GM18951 (cell line): ENCODE results near the gene FKBP4.

Source experiments
- POLR2A ChIP-seq: IDR thresholded peaks from 4 replicates; pipeline ENCODE4 v1.6.1; 2011; ENCODE audit warnings: mild to moderate bottlenecking; ENCODE audit not compliant: insufficient read length, insufficient read depth; ENCODE audit errors: extremely low read depth
- in situ Hi-C: fragments of 300-500 bp; cut with MboI; formaldehyde crosslinking; loops from one replicate; pipeline ENCODE4 v1.12.0; 2022; ENCODE audit warnings: low sequenced_read_pairs, mixed read lengths, inconsistent platforms; ENCODE audit not compliant: unreplicated experiment

Gene FKBP4

DNA sequence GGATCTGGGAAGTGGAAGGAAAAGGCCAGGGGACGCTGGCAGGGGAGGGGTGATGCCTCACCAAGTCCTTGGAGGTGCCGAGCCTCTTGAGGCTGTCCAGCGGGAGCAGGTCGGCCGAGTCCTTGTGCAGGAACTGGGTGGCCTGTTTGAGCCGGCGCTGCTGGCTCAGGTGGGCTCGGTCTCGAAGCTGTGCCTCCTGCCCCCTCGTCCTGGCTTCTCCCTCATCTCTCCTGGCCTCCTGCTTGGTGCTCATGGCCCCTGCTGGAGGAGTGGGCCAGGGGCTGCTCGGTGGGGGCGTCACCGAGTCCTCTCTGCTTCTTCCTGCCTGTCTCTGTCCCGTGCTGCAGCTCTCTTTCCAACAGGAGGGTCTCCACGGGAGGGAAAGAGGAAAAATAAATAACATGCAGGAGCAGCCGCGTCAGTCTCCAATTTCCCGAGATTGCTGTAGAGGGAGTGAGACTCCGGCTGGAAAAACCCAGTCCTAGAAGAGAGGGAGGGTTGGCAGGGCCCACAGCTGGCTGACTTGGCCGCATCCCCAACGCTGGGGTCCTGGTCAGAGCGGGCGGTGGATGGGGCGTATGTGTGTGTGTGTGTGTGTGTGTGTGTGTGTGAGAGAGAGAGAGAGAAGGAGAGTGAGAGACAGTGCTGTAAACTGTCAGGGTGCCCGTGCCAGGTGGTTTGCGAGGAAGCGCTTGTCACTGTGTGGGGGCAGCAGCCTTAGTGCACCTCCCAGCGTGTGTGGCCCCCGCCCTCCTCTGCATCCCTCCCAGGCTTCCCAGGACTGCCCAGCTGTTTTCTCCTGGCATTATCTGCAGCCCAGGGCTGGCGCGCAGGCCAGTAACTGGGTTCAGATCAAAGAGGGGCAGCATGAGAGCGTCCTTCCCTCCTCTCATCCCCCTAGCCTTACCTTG, 40.1 kb downstream of the FKBP4 start, which contains the start of gene NRIP2:
TSS of gene NRIP2 (minus strand) at position 455 of the 911 bp plus-strand sequence. CDS start at position 403, 52 bp downstream.
- in situ Hi-C loops: no loop called here
- no peak for TF ChIP-seq POLR2A

DNA sequence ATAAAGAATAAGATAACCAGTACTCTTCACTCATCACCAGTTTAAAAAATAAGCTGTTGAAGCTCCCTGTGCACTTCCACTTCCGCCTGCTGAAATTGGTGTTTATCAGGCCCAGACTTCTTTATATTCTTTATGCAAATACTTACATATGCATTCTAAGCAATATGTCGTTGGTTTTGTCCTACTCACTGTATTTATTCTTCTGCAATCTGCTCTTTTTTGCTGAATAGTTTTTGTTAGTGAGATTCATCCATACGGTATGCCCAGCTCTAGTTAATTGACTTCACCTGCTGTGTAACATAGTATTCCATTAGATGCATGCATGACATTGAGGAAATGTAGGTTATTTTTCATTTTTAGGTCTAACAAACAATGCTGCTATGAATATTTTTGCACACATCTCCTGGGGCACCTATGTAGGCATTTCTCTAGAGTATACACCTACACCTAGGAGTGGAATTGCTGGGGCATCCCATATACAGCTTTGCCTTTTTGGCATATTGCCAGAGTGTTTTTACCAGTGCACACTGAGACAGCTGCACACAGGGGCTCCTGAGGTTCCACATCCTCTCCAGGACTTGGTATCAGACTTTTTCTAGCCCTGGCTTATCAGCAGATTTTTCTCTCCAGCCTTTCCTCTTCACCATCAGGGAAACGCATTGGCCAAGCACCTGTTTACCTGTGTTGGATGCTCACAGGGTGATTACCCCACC, 41.1 kb downstream of the FKBP4 start:
- in situ Hi-C loops: no loop called here
- no peak for TF ChIP-seq POLR2A

DNA sequence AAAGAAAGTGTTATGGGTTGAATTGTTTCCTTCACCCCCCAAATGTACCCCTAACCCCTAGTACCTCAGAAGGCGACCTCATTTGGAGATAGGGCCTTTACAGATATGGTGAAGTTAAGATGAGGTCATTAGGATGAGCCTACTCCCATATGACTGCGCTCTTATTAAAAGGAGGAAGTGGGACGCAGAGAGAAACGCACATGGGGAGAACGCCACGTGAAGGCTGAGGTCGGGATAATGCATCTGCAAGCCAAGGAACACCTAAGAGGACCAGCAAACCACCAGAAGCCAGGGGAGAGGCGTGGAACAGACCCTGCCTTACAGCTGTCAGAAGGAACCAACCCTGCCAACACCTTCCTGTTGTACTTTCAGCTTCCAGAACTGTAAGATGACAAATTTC, 41.8 kb downstream of the FKBP4 start:
- in situ Hi-C loops: no loop called here
- TF ChIP-seq POLR2A: no peak

DNA sequence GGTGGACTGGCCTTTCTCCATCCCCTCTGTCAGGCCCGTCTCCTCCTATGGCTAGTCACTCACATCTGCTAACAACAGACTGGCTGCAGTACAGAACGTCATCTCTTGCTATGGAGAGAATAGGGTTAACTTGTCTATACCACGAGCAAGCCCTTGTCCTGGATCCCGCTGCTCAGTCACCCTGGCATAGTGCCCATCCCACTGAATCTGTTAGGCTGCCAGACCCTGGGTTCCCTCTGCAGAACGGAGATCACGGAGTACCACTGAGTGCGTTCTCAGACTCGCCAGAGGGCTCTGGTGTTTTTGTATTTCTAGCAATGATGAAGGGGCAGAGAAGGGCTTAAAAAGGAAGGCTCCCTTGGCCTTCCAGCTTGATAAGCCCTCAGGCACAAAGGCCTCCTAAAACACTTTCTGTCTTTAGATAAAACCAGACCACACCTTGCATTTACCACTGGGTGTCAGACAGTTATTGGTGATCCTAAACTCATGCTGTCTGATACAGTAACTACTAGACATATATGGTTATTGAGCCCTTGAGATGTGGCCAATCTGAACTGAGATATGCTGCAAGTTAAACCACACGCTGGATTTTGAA, 46.4 kb downstream of the FKBP4 start:
- in situ Hi-C loops: no loop called here
- TF ChIP-seq POLR2A: no peak

DNA sequence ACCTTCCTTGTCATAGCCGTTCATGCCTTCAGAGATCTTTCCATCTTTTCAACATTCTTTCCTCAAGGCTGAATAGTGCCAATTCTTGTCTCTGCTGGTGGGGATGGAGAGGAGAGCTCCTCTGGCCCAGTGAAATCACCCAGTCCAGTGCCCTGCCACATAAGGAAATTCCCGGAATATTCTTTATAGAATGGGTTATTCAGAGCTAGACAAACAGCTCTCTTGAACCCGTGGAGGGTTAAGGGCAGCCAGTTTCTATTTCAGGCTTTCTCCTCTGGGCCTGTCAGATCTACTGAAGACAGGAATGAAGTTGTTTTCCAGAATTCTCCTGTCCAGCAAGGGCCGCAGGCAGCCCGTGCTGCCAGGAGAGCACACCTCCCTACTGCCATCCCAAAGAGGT, 48.2 kb downstream of the FKBP4 start:
- in situ Hi-C loops: no loop called here

DNA sequence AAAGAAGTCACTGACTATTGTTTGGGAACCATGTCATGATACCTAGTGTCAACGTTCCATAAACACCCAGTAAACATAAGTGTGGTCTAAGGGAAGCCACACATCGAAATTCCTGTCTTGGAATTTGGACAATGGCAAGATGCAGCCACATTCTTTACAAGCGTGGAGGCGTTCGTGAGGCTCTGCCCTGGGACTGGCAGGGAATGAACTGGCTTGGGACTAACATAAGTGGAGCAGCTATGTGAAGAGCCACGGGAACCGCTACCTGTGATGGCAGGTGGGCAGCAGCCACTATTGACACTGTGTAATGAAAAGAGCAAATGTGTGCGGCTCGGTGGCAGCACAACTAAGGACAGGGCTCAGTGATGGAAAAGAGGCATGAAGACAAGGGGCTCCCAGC, 50.0 kb downstream of the FKBP4 start:
- TF ChIP-seq POLR2A: no peak
- in situ Hi-C loops: no loop called here

More for the DNA sequence above, 48.2 kb downstream of the FKBP4 start:
- no peak for TF ChIP-seq POLR2A

DNA sequence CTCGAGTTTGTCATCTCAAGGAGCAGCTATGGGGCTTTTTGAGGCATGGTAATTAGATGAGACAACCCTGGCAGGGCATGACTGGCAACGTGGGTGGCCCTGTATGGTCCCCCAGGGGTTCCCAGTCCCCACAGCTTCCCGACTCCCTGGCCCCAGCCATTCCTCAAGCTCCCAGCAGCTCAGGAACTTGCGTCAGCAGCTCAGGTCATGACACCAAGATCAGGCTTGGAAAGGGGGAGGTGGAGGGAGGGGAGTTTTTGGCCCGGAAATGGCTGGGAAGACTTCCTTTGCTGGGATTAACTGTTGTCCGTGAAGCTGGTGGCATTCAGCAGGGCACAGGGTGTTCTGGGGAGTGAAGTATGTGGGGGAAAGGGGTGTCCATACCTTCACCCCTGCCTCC, 50.5 kb downstream of the FKBP4 start:
- no peak for TF ChIP-seq POLR2A
- in situ Hi-C loops: no loop called here

DNA sequence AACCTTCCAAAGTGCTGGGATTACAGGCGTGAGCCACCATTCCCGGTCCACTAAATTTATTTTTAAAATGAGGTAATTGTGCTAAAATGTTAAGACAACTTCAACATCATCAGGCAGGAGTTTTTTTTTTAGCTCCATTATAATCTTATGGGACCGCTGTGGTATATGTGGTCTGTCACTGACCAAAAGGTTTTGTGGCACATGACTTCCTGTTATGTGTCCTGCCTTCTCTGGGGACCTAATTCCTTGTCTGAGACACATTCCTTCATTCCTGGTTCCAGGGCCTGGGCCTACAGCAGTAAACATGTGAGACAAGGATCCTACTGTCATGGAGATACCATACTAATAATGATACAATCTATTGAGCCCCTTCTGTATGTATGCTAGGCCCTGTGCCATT, 57.2 kb downstream of the FKBP4 start:
- in situ Hi-C loops: loop anchor here (25.0 kb wide), 1 partner anchor 185 kb away; no protein-coding TSS in a partner anchor
- TF ChIP-seq POLR2A: no peak

DNA sequence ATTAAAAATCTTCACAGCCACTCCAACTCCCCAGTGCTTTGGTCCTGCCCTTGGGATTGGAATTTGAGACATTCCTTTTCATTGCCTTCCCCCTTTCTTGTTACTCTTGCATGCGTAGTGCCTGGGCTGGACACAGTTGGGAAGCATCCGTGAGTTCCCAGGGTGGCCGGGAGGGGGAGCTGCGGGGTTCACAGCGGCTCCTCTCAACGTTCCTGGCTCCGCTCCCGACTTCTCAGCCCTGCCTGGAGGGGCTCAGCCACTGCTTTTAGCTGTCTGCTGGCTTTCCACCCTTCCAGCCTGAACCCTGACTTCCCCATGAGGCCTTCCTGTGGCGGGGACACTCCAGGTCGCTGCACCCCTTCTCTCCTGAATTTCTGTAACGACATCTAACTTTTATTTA, 58.9 kb downstream of the FKBP4 start:
- TF ChIP-seq POLR2A: no peak
- in situ Hi-C loops: loop anchor here (25.0 kb wide), 1 partner anchor 184 kb away; no protein-coding TSS in a partner anchor
